Measurements from ENCODE around the gene C1S.

DNA sequence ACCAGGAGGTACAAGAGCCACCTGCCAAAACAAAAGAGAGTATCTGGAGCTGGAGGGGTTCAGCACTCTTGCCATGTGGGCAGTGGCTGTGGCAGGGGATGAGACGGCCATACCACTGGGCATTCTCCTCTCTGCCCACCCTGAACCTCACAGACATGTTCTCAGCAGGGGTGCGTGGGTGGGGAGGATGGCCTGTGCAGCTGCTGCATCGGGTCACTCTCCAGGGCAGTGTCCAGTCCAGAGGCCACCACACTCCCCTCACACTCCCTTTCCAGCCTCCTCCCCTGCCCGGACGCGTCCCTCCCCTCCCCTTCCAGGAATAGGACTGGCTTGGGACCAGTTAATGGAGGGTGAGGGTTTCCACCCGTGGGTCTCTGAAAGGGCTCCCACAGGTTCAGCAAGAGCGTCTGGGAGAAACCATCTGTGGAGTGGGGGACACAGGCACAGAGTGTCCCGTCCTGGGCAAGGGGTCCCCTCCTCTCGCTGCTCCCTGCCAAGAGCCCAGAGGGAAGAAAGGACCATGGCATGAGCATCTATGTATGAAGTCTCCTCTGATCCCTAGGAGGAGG, 31.2 kb downstream of the C1S start:
- TF ChIP-seq, protein P1, sequence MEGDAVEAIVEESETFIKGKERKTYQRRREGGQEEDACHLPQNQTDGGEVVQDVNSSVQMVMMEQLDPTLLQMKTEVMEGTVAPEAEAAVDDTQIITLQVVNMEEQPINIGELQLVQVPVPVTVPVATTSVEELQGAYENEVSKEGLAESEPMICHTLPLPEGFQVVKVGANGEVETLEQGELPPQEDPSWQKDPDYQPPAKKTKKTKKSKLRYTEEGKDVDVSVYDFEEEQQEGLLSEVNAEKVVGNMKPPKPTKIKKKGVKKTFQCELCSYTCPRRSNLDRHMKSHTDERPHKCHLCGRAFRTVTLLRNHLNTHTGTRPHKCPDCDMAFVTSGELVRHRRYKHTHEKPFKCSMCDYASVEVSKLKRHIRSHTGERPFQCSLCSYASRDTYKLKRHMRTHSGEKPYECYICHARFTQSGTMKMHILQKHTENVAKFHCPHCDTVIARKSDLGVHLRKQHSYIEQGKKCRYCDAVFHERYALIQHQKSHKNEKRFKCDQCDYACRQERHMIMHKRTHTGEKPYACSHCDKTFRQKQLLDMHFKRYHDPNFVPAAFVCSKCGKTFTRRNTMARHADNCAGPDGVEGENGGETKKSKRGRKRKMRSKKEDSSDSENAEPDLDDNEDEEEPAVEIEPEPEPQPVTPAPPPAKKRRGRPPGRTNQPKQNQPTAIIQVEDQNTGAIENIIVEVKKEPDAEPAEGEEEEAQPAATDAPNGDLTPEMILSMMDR (IDR thresholded peaks at IDR 0.05): no peak
- no peak for TF ChIP-seq EZH2 (IDR thresholded peaks at IDR 0.05; ENCODE audit: borderline replicate concordance, insufficient read depth, low read depth, low read length, poor library complexity, severe bottlenecking)
